Measurements from ENCODE around the gene HMGN5.

Gene HMGN5

DNA sequence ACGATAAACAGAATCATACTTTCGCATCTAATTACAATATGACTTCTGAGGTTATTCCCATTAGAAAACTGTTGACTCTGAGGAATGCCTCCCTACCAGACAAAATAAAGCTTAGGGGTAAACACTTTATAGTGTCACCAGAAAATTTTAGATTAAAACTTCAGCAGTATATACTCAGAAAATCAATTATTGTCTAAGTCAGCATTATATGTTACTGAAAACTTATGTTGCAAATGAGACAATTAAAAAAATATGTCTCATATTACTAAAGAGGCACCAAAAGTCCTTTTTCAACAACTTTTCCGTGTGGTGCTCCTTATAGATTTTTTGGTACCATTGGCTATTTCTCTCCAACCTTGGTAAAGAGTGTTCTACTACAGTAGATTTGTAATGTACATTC, 91.4 kb downstream of the HMGN5 start:
- Histone ChIP-seq H3K4me2 (ENCODE audit: low read length) (no peak overlapping the region), H3K4me3 (ENCODE audit: low read length) (no peak overlapping the region)

DNA sequence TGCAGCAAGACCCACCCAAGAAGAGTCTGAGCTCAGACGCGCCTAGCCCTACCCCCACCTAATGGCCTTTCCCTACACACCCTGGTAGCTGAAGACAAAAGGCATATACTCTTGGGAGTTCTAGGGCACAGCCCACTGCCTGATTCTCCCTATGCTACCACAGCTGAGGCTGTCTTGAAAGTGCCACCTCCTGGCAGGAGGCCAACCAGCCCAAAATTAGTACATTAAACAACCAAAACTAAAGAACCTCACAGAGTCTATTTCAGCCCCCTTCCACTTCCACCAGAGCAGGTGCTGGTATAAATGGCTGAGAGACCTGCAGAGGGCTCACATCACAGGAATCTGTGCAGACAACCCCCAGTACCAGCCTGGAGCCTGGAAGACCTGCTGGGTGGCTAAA, 119.1 kb downstream of the HMGN5 start:
- Histone ChIP-seq H2AFZ (ENCODE audit: low read depth, low read length) (no peak overlapping the region), H3K4me2 (ENCODE audit: low read length) (no peak overlapping the region), H3K27ac (ENCODE audit: low read length) (no peak overlapping the region), H3K9ac (ENCODE audit: low read length) (no peak overlapping the region), H3K4me1 (ENCODE audit: low read length) (no peaks in the 10 kb centered on the region), H4K20me1 (ENCODE audit: insufficient read depth, low read length) (no peaks in the 10 kb centered on the region), H3K4me3 (ENCODE audit: low read length) (no peak overlapping the region), H3K79me2 (ENCODE audit: low read length) (no peaks in the 10 kb centered on the region), H3K27me3 (ENCODE audit: low read depth, low read length) (no peaks in the 10 kb centered on the region), H3K9me3 (ENCODE audit: insufficient read depth, low read length) (no peaks in the 10 kb centered on the region), H3K36me3 (replicated peaks; ENCODE audit: low read depth, low read length) (no peaks in the 10 kb centered on the region)
- no peak for TF ChIP-seq EZH2phosphoT487 (IDR thresholded peaks at IDR 0.05; ENCODE audit: low read depth)
- TF ChIP-seq, protein P1, sequence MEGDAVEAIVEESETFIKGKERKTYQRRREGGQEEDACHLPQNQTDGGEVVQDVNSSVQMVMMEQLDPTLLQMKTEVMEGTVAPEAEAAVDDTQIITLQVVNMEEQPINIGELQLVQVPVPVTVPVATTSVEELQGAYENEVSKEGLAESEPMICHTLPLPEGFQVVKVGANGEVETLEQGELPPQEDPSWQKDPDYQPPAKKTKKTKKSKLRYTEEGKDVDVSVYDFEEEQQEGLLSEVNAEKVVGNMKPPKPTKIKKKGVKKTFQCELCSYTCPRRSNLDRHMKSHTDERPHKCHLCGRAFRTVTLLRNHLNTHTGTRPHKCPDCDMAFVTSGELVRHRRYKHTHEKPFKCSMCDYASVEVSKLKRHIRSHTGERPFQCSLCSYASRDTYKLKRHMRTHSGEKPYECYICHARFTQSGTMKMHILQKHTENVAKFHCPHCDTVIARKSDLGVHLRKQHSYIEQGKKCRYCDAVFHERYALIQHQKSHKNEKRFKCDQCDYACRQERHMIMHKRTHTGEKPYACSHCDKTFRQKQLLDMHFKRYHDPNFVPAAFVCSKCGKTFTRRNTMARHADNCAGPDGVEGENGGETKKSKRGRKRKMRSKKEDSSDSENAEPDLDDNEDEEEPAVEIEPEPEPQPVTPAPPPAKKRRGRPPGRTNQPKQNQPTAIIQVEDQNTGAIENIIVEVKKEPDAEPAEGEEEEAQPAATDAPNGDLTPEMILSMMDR (IDR thresholded peaks at IDR 0.05; ENCODE audit: low read depth, low read length), result no peak

More for the DNA sequence above, 91.4 kb downstream of the HMGN5 start:
- no peak overlapping the region for H2AFZ ChIP-seq (ENCODE audit: low read depth, low read length)
- no peaks in the 10 kb centered on the region for H3K4me1 ChIP-seq (ENCODE audit: low read length)
- no peaks in the 10 kb centered on the region for H3K36me3 ChIP-seq (replicated peaks; ENCODE audit: low read depth, low read length)
- H3K79me2 ChIP-seq (ENCODE audit: low read length), result no peaks in the 10 kb centered on the region
- H3K27ac ChIP-seq (ENCODE audit: low read length), result no peak overlapping the region
- TF ChIP-seq, protein P1 (IDR thresholded peaks at IDR 0.05; ENCODE audit: low read depth, low read length), result no peak
- TF ChIP-seq EZH2phosphoT487 (IDR thresholded peaks at IDR 0.05; ENCODE audit: low read depth), result no peak
- no peaks in the 10 kb centered on the region for H3K9me3 ChIP-seq (ENCODE audit: insufficient read depth, low read length)
- no peaks in the 10 kb centered on the region for H3K27me3 ChIP-seq (ENCODE audit: low read depth, low read length)
- no peak overlapping the region for H3K9ac ChIP-seq (ENCODE audit: low read length)
- H4K20me1 ChIP-seq (ENCODE audit: insufficient read depth, low read length), result no peaks in the 10 kb centered on the region

Data from OCI-LY3 (cell line).